Measurements from ENCODE around the gene CASP12. TPM values are rescaled to one million over a fixed set of nuclear protein-coding genes. Genes with fewer than 3 reads are reported as not detected.

Gene CASP12
- total and polyA plus RNA-seq, 2 of the 4 experiments (the other 2 are of a cell fraction): 0.07 TPM; not detected in 1

DNA sequence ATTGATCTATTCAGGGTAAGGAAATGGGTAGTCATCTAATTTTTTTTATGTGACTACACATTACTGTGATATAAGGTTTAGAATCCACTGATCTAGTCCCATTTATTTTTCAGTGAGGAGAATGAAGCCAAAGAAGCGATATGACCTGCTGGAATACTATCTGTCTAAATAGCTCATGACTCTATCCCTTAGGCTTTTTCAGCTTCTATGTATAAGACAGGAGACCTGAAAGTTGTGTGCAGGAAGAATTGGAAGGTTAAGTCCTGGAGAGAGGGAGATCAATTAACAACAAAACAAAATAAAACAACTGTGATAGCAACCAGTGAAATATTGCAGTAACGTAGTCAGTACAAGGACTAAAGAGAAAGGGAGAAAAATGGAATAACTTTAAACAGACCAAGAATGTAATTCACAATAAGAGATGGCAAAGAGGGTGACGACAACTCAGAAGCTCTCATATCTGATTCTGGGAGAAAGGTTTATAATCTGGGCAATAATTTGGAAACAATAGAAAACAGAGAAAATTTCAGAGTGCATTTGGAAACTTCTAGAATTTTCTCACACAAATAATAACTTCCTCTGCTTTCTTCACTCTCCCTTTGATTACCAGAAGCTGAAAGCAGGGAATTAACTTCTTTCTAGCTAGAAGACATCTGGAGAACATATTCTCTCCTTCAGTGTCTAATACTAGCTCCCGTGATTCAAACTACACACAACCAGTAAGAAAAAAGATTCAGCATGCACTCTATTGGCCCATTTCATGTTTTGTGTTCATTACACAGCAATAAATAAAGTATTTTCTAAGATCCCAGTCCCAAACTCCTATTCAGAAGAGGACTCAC lies 19.2 kb upstream of the CASP12 start:
- H2BK15ac ChIP-seq (ENCODE audit: low read depth, low read length): no peak overlapping the region; the same call in 2 of the 3 replicates
- BruUV-seq (replicated peaks): no TSS peak
- H3K4me1 ChIP-seq (ENCODE audit: control insufficient read depth, insufficient read depth, low read length): peaks cover 5% of the 10 kb centered on the region
- in situ Hi-C loops (cut with MboI; ENCODE audit: low sequenced_read_pairs) (no loop called here), dilution Hi-C loops (cut with HindIII; ENCODE audit: low sequenced_read_pairs, unreplicated experiment) (no loop called here), intact Hi-C loops (cut with micrococcal nuclease) (no loop called here)
- CTCF ChIA-PET: interaction anchor here (0.6 kb wide), 1 partner anchor 82 kb away, joined by 3 read pairs; no protein-coding TSS in a partner anchor
- H3K27ac ChIP-seq (ENCODE audit: insufficient read depth, low read length): no peak overlapping the region
- H3K9ac ChIP-seq (ENCODE audit: low read depth, low read length): no peak overlapping the region
- peak overlapping the region; percentile 84; the same call in 1 of the 2 replicates for H3K4me2 ChIP-seq (ENCODE audit: low read depth, low read length)
- peak overlapping the region; percentile 45; the same call in 1 of the 2 replicates for H3K4me3 ChIP-seq (ENCODE audit: insufficient read depth, low read depth, low read length)
- TF ChIP-seq POLR2A (IDR thresholded peaks at IDR 0.05; ENCODE audit: low read depth, low read length): no peak
- TF ChIP-seq FOS (IDR thresholded peaks at IDR 0.05; ENCODE audit: low read depth, low read length): no peak
- no peak for TF ChIP-seq RFX5 (IDR thresholded peaks at IDR 0.05; ENCODE audit: low read depth, low read length)
- TF ChIP-seq NFE2L2 (IDR thresholded peaks at IDR 0.05; ENCODE audit: low read depth, low read length): no peak
- TF ChIP-seq, protein P1, sequence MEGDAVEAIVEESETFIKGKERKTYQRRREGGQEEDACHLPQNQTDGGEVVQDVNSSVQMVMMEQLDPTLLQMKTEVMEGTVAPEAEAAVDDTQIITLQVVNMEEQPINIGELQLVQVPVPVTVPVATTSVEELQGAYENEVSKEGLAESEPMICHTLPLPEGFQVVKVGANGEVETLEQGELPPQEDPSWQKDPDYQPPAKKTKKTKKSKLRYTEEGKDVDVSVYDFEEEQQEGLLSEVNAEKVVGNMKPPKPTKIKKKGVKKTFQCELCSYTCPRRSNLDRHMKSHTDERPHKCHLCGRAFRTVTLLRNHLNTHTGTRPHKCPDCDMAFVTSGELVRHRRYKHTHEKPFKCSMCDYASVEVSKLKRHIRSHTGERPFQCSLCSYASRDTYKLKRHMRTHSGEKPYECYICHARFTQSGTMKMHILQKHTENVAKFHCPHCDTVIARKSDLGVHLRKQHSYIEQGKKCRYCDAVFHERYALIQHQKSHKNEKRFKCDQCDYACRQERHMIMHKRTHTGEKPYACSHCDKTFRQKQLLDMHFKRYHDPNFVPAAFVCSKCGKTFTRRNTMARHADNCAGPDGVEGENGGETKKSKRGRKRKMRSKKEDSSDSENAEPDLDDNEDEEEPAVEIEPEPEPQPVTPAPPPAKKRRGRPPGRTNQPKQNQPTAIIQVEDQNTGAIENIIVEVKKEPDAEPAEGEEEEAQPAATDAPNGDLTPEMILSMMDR (conservative IDR thresholded peaks at IDR 0.05; ENCODE audit: low read depth, low read length): no peak
- no peak for TF ChIP-seq MAZ (IDR thresholded peaks at IDR 0.05; ENCODE audit: borderline replicate concordance, low read depth, low read length)
- TF ChIP-seq MXI1 (IDR thresholded peaks at IDR 0.05; ENCODE audit: borderline replicate concordance, low read depth, low read length): no peak
- TF ChIP-seq RAD21 (IDR thresholded peaks at IDR 0.05; ENCODE audit: low read length): no peak
- no peak for TF ChIP-seq CEBPB (IDR thresholded peaks at IDR 0.05; ENCODE audit: low read depth, low read length)
- TF ChIP-seq BHLHE40 (IDR thresholded peaks at IDR 0.05; ENCODE audit: low read depth, low read length): no peak
- TF ChIP-seq MAFK (IDR thresholded peaks at IDR 0.05; ENCODE audit: low read depth, low read length): no peak
- no peak for TF ChIP-seq USF2 (IDR thresholded peaks at IDR 0.05; ENCODE audit: low read depth, low read length)
- no peak for TF ChIP-seq CHD1 (IDR thresholded peaks at IDR 0.05; ENCODE audit: low read depth, low read length)
- no peak for TF ChIP-seq ELK1 (IDR thresholded peaks at IDR 0.05; ENCODE audit: borderline replicate concordance, low read depth, low read length)
- H4K91ac ChIP-seq (ENCODE audit: insufficient read depth, low read depth, low read length): no peak overlapping the region
- H3K9me1 ChIP-seq (ENCODE audit: insufficient read depth, low read length): peaks cover 3% of the 10 kb centered on the region; the same call in 1 of the 2 replicates
- DNase-seq: no peak
- H2AK9ac ChIP-seq (replicated peaks; ENCODE audit: low read depth, low read length, poor library complexity): no peak overlapping the region
- peak overlapping the region; percentile 62; the same call in 1 of the 2 replicates for H2BK120ac ChIP-seq (ENCODE audit: low read depth, low read length)
- peak overlapping the region; percentile 50; the same call in 1 of the 2 replicates for H3K14ac ChIP-seq (replicated peaks; ENCODE audit: low read depth, low read length)
- 14% methylated on average over 1 of the region's 4 CpGs; no CpG with 5 or more reads in 1 of the 2 experiments for WGBS, 2 experiments (ENCODE audit: extremely low coverage in 2 of 2, insufficient read length in 1 of 2)
- H4K8ac ChIP-seq (ENCODE audit: low read depth in 2 of 2, low read length in 2 of 2): 0 out of 4 replicates have a peak overlapping the region, but pooled peaks of 1 of the 2 experiments have one; percentile 3
- H2BK20ac ChIP-seq (ENCODE audit: low read depth, low read length): peak overlapping the region; percentile 46; the same call in 1 of the 2 replicates
- H3K23ac ChIP-seq (ENCODE audit: low read depth, low read length): no peak overlapping the region
- peak; percentile 69 for ATAC-seq (ENCODE audit: low read depth)
- no peak overlapping the region for H3K56ac ChIP-seq (ENCODE audit: extremely low read depth, insufficient read depth, low read length)
- no peaks in the 10 kb centered on the region for H4K20me1 ChIP-seq (ENCODE audit: insufficient read depth, low read length)
- no peak overlapping the region for H4K5ac ChIP-seq (ENCODE audit: low read depth, low read length)
- no peaks in the 10 kb centered on the region for H3K79me1 ChIP-seq (ENCODE audit: low read depth in 1 of 2, low read length in 2 of 2)
- no peaks in the 10 kb centered on the region for H3K9me3 ChIP-seq (ENCODE audit: control insufficient read depth, insufficient read depth, low read length)
- no peak overlapping the region for H2AK5ac ChIP-seq (ENCODE audit: low read depth, low read length)
- POLR2A ChIA-PET (ENCODE audit: unreplicated experiment): no interaction called here
- H3K4ac ChIP-seq (ENCODE audit: low read depth, low read length): peak overlapping the region; percentile 11; the same call in 1 of the 2 replicates
- no peaks in the 10 kb centered on the region for H3K27me3 ChIP-seq (ENCODE audit: control insufficient read depth, insufficient read depth, low read length)
- no peak overlapping the region; the same call in 1 of the 2 replicates for H3K18ac ChIP-seq (ENCODE audit: low read depth, low read length)
- H2BK5ac ChIP-seq (ENCODE audit: low read depth, low read length, poor library complexity, severe bottlenecking): peak overlapping the region; percentile 65
- H2AFZ ChIP-seq (replicated peaks; ENCODE audit: low read length, poor library complexity): no peak overlapping the region
- H3K36me3 ChIP-seq (ENCODE audit: control insufficient read depth, insufficient read depth, low read length): no peaks in the 10 kb centered on the region
